Lower leg skin (tissue), 4 donors: ENCODE data around the gene IFIT3. TPM values are rescaled to one million over a fixed set of nuclear protein-coding genes. Genes with fewer than 3 reads are reported as not detected.

Experiments
- DNase-seq, 2 donors: peaks; one replicate each; pipeline ENCODE4 v3.0.0-alpha.2; 2019; ENCODE audit warnings: low spot score in 2 of 2
- H3K4me3 ChIP-seq: fragments of 200-600 bp; sonication (generic); 2 replicates; pipeline ENCODE4 v1.5.1; 2017; ENCODE audit warnings: mild to moderate bottlenecking, low read depth; ENCODE audit not compliant: poor library complexity, severe bottlenecking
- POLR2A ChIP-seq, 2 donors: fragments of 450-650 bp; IDR thresholded peaks; one replicate each; pipeline ENCODE4 v1.6.1; 2016 to 2017; ENCODE audit warnings: antibody characterized with exemption in 2 of 2, mild to moderate bottlenecking in 1 of 2, moderate library complexity in 1 of 2
- WGBS, 2 donors: methylation state at CpG; one replicate each; pipeline ENCODE4 v1.1.5; 2018; 5-methylcytosine and 5-hydroxymethylcytosine counted together
- intact Hi-C: fragments of 100-400 bp; cut with DNase I; formaldehyde crosslinking; loops from one replicate; pipeline ENCODE4 v1.15.0; 2023; ENCODE audit warnings: low total_unique reads
- total RNA-seq, 4 donors: library from RNA; depleted of rRNA; stranded (reverse); fragments of >200 nt; gene quantifications; one replicate each; pipeline ENCODE4 v1.1.0, GENCODE V29; 2016
- TF ChIP-seq, protein P1 (sequence below), 3 donors: fragments of 450-650 bp; IDR thresholded peaks; one replicate each; pipeline ENCODE4 v1.5.1; 2016; ENCODE audit warnings: antibody characterized with exemption in 3 of 3, mild to moderate bottlenecking in 3 of 3, moderate library complexity in 2 of 3

IFIT3 gene
- total RNA-seq, 4 donors from 2014 or later, result 1.1 to 8.2 (median 3.7) TPM

DNA sequence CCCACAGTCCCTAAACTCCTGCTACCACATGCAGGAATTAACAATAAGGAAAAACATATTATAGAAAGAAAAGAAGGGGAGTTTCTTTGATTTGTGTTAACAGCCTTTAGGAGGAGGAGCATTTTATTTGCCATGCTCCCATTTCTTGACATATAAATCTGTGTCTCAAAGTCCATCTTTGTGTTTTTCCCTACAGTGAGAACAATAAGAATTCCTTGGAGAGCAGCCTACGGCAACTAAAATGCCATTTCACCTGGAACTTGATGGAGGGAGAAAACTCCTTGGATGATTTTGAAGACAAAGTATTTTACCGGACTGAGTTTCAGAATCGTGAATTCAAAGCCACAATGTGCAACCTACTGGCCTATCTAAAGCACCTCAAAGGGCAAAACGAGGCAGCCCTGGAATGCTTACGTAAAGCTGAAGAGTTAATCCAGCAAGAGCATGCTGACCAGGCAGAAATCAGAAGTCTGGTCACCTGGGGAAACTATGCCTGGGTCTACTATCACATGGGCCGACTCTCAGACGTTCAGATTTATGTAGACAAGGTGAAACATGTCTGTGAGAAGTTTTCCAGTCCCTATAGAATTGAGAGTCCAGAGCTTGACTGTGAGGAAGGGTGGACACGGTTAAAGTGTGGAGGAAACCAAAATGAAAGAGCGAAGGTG is 21.9 kb upstream of the IFIT3 start:
- TF ChIP-seq, protein P1, sequence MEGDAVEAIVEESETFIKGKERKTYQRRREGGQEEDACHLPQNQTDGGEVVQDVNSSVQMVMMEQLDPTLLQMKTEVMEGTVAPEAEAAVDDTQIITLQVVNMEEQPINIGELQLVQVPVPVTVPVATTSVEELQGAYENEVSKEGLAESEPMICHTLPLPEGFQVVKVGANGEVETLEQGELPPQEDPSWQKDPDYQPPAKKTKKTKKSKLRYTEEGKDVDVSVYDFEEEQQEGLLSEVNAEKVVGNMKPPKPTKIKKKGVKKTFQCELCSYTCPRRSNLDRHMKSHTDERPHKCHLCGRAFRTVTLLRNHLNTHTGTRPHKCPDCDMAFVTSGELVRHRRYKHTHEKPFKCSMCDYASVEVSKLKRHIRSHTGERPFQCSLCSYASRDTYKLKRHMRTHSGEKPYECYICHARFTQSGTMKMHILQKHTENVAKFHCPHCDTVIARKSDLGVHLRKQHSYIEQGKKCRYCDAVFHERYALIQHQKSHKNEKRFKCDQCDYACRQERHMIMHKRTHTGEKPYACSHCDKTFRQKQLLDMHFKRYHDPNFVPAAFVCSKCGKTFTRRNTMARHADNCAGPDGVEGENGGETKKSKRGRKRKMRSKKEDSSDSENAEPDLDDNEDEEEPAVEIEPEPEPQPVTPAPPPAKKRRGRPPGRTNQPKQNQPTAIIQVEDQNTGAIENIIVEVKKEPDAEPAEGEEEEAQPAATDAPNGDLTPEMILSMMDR (IDR thresholded peaks at IDR 0.05), result no peak
- no peak for TF ChIP-seq POLR2A (IDR thresholded peaks at IDR 0.05)
- 93 to 95% methylated on average over 9 of the region's 9 CpGs for WGBS, 2 donors
- intact Hi-C loops, result no loop called here
- no peak for DNase-seq
- no peak overlapping the region for H3K4me3 ChIP-seq

DNA sequence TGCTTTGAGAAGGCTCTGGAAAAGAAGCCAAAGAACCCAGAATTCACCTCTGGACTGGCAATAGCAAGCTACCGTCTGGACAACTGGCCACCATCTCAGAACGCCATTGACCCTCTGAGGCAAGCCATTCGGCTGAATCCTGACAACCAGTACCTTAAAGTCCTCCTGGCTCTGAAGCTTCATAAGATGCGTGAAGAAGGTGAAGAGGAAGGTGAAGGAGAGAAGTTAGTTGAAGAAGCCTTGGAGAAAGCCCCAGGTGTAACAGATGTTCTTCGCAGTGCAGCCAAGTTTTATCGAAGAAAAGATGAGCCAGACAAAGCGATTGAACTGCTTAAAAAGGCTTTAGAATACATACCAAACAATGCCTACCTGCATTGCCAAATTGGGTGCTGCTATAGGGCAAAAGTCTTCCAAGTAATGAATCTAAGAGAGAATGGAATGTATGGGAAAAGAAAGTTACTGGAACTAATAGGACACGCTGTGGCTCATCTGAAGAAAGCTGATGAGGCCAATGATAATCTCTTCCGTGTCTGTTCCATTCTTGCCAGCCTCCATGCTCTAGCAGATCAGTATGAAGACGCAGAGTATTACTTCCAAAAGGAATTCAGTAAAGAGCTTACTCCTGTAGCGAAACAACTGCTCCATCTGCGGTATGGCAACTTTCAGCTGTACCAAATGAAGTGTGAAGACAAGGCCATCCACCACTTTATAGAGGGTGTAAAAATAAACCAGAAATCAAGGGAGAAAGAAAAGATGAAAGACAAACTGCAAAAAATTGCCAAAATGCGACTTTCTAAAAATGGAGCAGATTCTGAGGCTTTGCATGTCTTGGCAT is 21.1 kb upstream of the IFIT3 start:
- TF ChIP-seq POLR2A (IDR thresholded peaks at IDR 0.05), result no peak
- TF ChIP-seq, protein P1 (IDR thresholded peaks at IDR 0.05), result no peak
- H3K4me3 ChIP-seq, result no peak overlapping the region
- no peak for DNase-seq
- 84 to 88% methylated on average over 13 of the region's 13 CpGs for WGBS, 2 donors
- intact Hi-C loops, result no loop called here

- TF ChIP-seq POLR2A (IDR thresholded peaks at IDR 0.05), result no peak
- TF ChIP-seq, protein P1 (IDR thresholded peaks at IDR 0.05), result no peak
- no peak for DNase-seq
- no peak overlapping the region for H3K4me3 ChIP-seq
- intact Hi-C loops, result no loop called here
Measured at GRCh38 chr10:89307269-89307577, 20.6 kb upstream of the IFIT3 start.

DNA sequence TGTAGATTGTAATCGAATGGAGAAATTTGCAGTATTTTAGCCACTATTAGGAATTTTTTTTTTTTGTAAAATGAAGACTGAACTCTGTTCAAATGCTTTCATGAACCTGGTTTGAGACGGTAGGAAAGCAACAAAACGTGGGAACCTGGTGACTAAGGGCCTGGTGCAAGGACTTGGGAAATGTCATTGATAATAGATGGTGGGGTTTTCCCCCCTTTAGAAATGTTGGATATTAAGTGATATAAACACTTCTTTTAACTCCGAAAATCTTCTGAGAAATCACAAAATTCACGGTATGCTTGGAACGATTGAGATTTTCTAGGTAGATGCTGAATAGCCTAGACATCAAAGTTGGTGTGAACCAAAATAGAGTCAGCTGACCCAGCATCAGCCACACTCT is 19.5 kb upstream of the IFIT3 start:
- TF ChIP-seq POLR2A (IDR thresholded peaks at IDR 0.05), result no peak
- TF ChIP-seq, protein P1 (IDR thresholded peaks at IDR 0.05), result no peak
- DNase-seq, result no peak
- intact Hi-C loops, result no loop called here
- WGBS, 2 donors, result 95 to 99% methylated on average over 6 of the region's 6 CpGs
- H3K4me3 ChIP-seq, result no peak overlapping the region

DNA sequence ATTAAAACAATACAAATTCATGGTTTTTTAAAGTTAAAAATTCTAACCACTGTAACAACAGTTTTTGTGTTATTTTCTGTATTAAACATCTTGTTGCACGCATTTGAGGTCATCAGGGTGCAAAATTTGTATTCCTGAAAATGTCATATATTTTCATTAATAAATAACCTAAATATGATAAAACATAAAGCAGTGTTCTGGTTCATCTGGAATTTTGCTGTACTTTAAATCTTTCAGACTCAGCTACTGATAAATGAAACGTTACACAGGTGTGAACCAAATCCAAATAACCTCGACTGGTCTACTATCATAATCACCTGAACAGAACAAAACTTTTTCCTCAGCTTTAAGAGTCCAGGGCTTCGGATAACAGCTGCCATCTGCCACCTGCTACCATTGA is 19.1 kb upstream of the IFIT3 start:
- TF ChIP-seq, protein P1 (IDR thresholded peaks at IDR 0.05), result no peak
- no peak for TF ChIP-seq POLR2A (IDR thresholded peaks at IDR 0.05)
- no peak for DNase-seq
- WGBS, 2 donors, result 91 to 96% methylated on average over 4 of the region's 4 CpGs
- intact Hi-C loops, result no loop called here
- H3K4me3 ChIP-seq, result no peak overlapping the region
